LNCaP clone FGC (cell line): ENCODE measurements around the gene CROCC.
"Not testable (repeated sequence)": the region's sequence is repeated elsewhere in the genome, so short reads cannot be mapped to it uniquely, and the experiment has no call there.

Experiments
- DNase-seq: peaks from one replicate; pipeline ENCODE4 v3.0.0-alpha.2; 2011; ENCODE audit warnings: low read depth
- H3K4me3 ChIP-seq: 2 replicates; pipeline ENCODE4 v1.5.1; 2011; ENCODE audit warnings: mild to moderate bottlenecking, low read depth, low read length, control low read depth
- CTCF ChIP-seq: IDR thresholded peaks from 2 replicates; pipeline ENCODE4 v1.5.1; 2012; ENCODE audit warnings: mild to moderate bottlenecking; ENCODE audit not compliant: control insufficient read depth, insufficient read depth; ENCODE audit errors: extremely low read depth

The CROCC gene

GRCh38 chr1:16921391-16922185 is at the start of gene CROCC:
TSS of gene CROCC (plus strand) at chr1:16921931. CDS start at chr1:16922019, 88 bp downstream.
- no peak for TF ChIP-seq CTCF
- H3K4me3 ChIP-seq, result no peak within 1 kb of the TSS
- DNase-seq, result no peak

GRCh38 chr1:16872152-16873075 is 49.3 kb upstream of the CROCC start:
- not testable (repeated sequence) for DNase-seq, H3K4me3 ChIP-seq

- not testable (repeated sequence) for H3K4me3 ChIP-seq, DNase-seq
Measured at GRCh38 chr1:16873076-16873879, 48.5 kb upstream of the CROCC start.

GRCh38 chr1:16874968-16875765 is 46.6 kb upstream of the CROCC start:
- DNase-seq, H3K4me3 ChIP-seq: not testable (repeated sequence)

GRCh38 chr1:16881742-16882141 is 40.0 kb upstream of the CROCC start:
- DNase-seq, H3K4me3 ChIP-seq: not testable (repeated sequence)

- DNase-seq, result no peak
- no peak overlapping the region for H3K4me3 ChIP-seq
- TF ChIP-seq CTCF, result no peak
Measured at GRCh38 chr1:16882986-16883385, 38.7 kb upstream of the CROCC start.

- H3K4me3 ChIP-seq, DNase-seq: not testable (repeated sequence)
Measured at GRCh38 chr1:16884487-16884886, 37.2 kb upstream of the CROCC start.

GRCh38 chr1:16886860-16887605 is 34.7 kb upstream of the CROCC start:
- H3K4me3 ChIP-seq, result no peak overlapping the region
- no peak for TF ChIP-seq CTCF
- DNase-seq, result no peak
